ENCODE data around the gene CCDC68. TPM values are rescaled to one million over a fixed set of nuclear protein-coding genes. Genes with fewer than 3 reads are reported as not detected.
A peak's percentile ranks its signal among the peaks of the same experiment; 100 is the strongest.

CCDC68 gene
- total RNA-seq, 1 experiment from 2014 or later: 16.0 TPM

GRCh38 chr18:54948350-54948837, 10.9 kb downstream of the CCDC68 start:
- Mint-ChIP-seq H3K27ac (ENCODE audit: unreplicated experiment) (peak overlapping the region; percentile 86), H3K4me1 (ENCODE audit: low read depth, unreplicated experiment) (peaks cover 54% of the 10 kb centered on the region), H3K9me3 (ENCODE audit: low read depth, unreplicated experiment) (no peaks in the 10 kb centered on the region), H3K4me3 (ENCODE audit: low read depth, unreplicated experiment) (peak overlapping the region; percentile 28), H3K36me3 (ENCODE audit: insufficient read depth, unreplicated experiment) (peaks cover 14% of the 10 kb centered on the region), H3K27me3 (ENCODE audit: unreplicated experiment) (no peaks in the 10 kb centered on the region)
- CTCF ChIA-PET: interaction anchor here (2.8 kb wide), 1 partner anchor 269 kb away, joined by 17 read pairs; no protein-coding TSS in a partner anchor
- intact Hi-C loops (cut with micrococcal nuclease; ENCODE audit: unreplicated experiment): loop anchor here (5.0 kb wide), 3 partner anchors 76 to 391 kb away; no protein-coding TSS in a partner anchor
- DNase-seq: no peak
- TF ChIP-seq CTCF (IDR thresholded peaks at IDR 0.05; ENCODE audit: unreplicated experiment): no peak
- no TSS peak for BruUV-seq (replicated peaks)

DNA sequence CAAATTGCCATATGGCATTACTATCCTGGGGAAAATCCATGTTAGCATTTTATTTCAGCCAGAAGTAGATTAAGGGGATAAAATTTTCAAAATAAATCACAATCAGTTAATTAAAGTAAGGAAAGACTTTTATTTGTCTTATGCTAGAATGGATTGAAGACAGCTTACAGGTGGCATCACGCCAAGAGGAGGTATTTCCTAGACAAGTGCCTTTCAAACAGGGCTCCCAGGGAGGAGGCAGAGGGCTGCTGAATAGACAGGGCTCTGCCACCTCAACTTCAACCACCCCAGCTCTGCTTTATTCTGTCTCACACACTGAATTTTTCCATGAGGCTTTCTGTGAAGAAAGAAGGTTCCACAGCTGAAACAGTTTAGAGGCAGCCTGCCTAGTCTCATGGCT, 12.2 kb downstream of the CCDC68 start:
- Mint-ChIP-seq H3K36me3 (ENCODE audit: insufficient read depth, unreplicated experiment) (peaks cover 14% of the 10 kb centered on the region), H3K9me3 (ENCODE audit: low read depth, unreplicated experiment) (no peaks in the 10 kb centered on the region), H3K27me3 (ENCODE audit: unreplicated experiment) (no peaks in the 10 kb centered on the region), H3K27ac (ENCODE audit: unreplicated experiment) (peak overlapping the region; percentile 93), H3K4me1 (ENCODE audit: low read depth, unreplicated experiment) (peaks cover 54% of the 10 kb centered on the region), H3K4me3 (ENCODE audit: low read depth, unreplicated experiment) (peak overlapping the region; percentile 62)
- BruUV-seq (replicated peaks): no TSS peak
- CTCF ChIA-PET: interaction anchor here (1.2 to 1.3 kb wide), 2 partner anchors 10 to 268 kb away, joined by 3 read pairs; no protein-coding TSS in a partner anchor
- intact Hi-C loops (cut with micrococcal nuclease; ENCODE audit: unreplicated experiment): loop anchor here (2.0 to 5.0 kb wide), 6 partner anchors 75 to 390 kb away; no protein-coding TSS in a partner anchor
- no peak for TF ChIP-seq CTCF (IDR thresholded peaks at IDR 0.05; ENCODE audit: unreplicated experiment)
- DNase-seq: peak; percentile 49

GRCh38 chr18:54946149-54946581, 13.1 kb downstream of the CCDC68 start:
- CTCF ChIA-PET: interaction anchor here (1.2 to 1.3 kb wide), 2 partner anchors 10 to 267 kb away, joined by 3 read pairs; no protein-coding TSS in a partner anchor

DNA sequence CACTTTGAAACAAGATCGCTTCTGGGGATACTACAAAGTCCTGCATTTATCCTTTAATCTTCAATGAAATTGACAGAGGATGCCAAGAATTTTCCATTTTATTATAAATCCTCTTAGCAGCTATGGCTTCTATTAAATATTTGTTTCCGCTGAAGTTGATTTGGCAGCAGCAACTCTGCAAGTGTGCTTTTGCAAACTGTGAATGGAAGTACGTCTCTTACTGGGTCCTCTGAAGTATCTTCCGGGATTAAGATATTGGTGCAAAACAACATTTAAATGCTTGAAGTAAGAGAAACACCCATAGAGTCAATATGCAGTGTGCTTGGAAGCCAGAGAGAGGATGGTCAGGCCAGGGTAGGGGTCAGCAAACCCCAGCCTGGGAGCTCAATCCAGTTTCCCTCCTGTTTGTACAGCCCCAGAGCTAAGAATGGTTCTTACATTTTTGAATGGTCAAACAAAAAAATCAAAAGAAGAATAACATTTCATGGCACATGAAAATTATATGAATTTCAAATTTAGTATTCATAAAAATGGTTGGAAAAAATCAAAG, 13.6 kb downstream of the CCDC68 start:
- intact Hi-C loops (cut with micrococcal nuclease; ENCODE audit: unreplicated experiment): loop anchor here (1.0 to 5.0 kb wide), 7 partner anchors 73 to 388 kb away; no protein-coding TSS in a partner anchor
- Mint-ChIP-seq H3K9me3 (ENCODE audit: low read depth, unreplicated experiment) (no peaks in the 10 kb centered on the region), H3K4me3 (ENCODE audit: low read depth, unreplicated experiment) (peak overlapping the region; percentile 62), H3K27ac (ENCODE audit: unreplicated experiment) (peak overlapping the region; percentile 93), H3K4me1 (ENCODE audit: low read depth, unreplicated experiment) (peaks cover 54% of the 10 kb centered on the region), H3K27me3 (ENCODE audit: unreplicated experiment) (no peaks in the 10 kb centered on the region), H3K36me3 (ENCODE audit: insufficient read depth, unreplicated experiment) (peaks cover 14% of the 10 kb centered on the region)
- TSS peak; percentile 21 for BruUV-seq (replicated peaks)
- CTCF ChIA-PET: no interaction called here
- DNase-seq: no peak
- no peak for TF ChIP-seq CTCF (IDR thresholded peaks at IDR 0.05; ENCODE audit: unreplicated experiment)

More at GRCh38 chr18:54946149-54946581, 13.1 kb downstream of the CCDC68 start:
- Mint-ChIP-seq H3K4me3 (ENCODE audit: low read depth, unreplicated experiment) (peak overlapping the region; percentile 62), H3K27ac (ENCODE audit: unreplicated experiment) (peak overlapping the region; percentile 93), H3K9me3 (ENCODE audit: low read depth, unreplicated experiment) (no peaks in the 10 kb centered on the region), H3K36me3 (ENCODE audit: insufficient read depth, unreplicated experiment) (peaks cover 14% of the 10 kb centered on the region), H3K27me3 (ENCODE audit: unreplicated experiment) (no peaks in the 10 kb centered on the region), H3K4me1 (ENCODE audit: low read depth, unreplicated experiment) (peaks cover 54% of the 10 kb centered on the region)
- no TSS peak for BruUV-seq (replicated peaks)
- intact Hi-C loops (cut with micrococcal nuclease; ENCODE audit: unreplicated experiment): loop anchor here (1.0 to 5.0 kb wide), 7 partner anchors 74 to 389 kb away; no protein-coding TSS in a partner anchor
- TF ChIP-seq CTCF (IDR thresholded peaks at IDR 0.05; ENCODE audit: unreplicated experiment): no peak
- peak; percentile 85 for DNase-seq
